SJSA1 (cell line): ENCODE data around the gene LIPM. TPM values are rescaled to one million over a fixed set of nuclear protein-coding genes. Genes with fewer than 3 reads are reported as not detected.

ENCODE experiments used
- DNase-seq, 2 experiments: peaks; one replicate each; pipeline ENCODE4 v3.0.0-alpha.2; 2015 to 2020; ENCODE audit warnings: low spot score in 2 of 2, low read depth in 1 of 2
- H3K27ac ChIP-seq: fragments of 250-450 bp; sonication (Bioruptor Pico); 2 replicates; pipeline ENCODE4 v1.5.1; 2020; ENCODE audit warnings: mild to moderate bottlenecking, moderate library complexity
- H3K27me3 ChIP-seq: fragments of 250-450 bp; sonication (Bioruptor Pico); replicated peaks from 2 replicates; pipeline ENCODE4 v1.5.1; 2020; ENCODE audit warnings: mild to moderate bottlenecking, moderate library complexity
- H3K36me3 ChIP-seq: fragments of 250-450 bp; sonication (Bioruptor Pico); 2 replicates; pipeline ENCODE4 v1.5.1; 2020; ENCODE audit warnings: mild to moderate bottlenecking
- H3K4me1 ChIP-seq: fragments of 250-450 bp; sonication (Bioruptor Pico); replicated peaks from 2 replicates; pipeline ENCODE4 v1.6.1; 2021; ENCODE audit warnings: mild to moderate bottlenecking
- H3K4me3 ChIP-seq: fragments of 250-450 bp; sonication (Bioruptor Pico); 2 replicates; pipeline ENCODE4 v1.5.1; 2020; ENCODE audit warnings: mild to moderate bottlenecking
- H3K9me3 ChIP-seq: fragments of 250-450 bp; sonication (Bioruptor Pico); replicated peaks from 2 replicates; pipeline ENCODE4 v1.5.1; 2020; ENCODE audit warnings: mild to moderate bottlenecking
- total RNA-seq: library from RNA; depleted of rRNA; stranded (reverse); fragments of >200 nt; shearing (Covaris generic); gene quantifications from 2 replicates; pipeline ENCODE4 v1.2.3, GENCODE V29; 2014; rRNA removed

Gene LIPM
- total RNA-seq, 1 experiment from 2014 or later = not detected

- H3K9me3 ChIP-seq = no peaks in the 10 kb centered on the region
- H3K4me3 ChIP-seq = no peak overlapping the region
- H3K27me3 ChIP-seq = no peaks in the 10 kb centered on the region
- H3K27ac ChIP-seq = no peak overlapping the region
- no peaks in the 10 kb centered on the region for H3K36me3 ChIP-seq
- H3K4me1 ChIP-seq = no peaks in the 10 kb centered on the region
- no peak for DNase-seq
These were observed 58.5 kb downstream of the LIPM start for GRCh38 chr10:88861036-88861435.

DNA sequence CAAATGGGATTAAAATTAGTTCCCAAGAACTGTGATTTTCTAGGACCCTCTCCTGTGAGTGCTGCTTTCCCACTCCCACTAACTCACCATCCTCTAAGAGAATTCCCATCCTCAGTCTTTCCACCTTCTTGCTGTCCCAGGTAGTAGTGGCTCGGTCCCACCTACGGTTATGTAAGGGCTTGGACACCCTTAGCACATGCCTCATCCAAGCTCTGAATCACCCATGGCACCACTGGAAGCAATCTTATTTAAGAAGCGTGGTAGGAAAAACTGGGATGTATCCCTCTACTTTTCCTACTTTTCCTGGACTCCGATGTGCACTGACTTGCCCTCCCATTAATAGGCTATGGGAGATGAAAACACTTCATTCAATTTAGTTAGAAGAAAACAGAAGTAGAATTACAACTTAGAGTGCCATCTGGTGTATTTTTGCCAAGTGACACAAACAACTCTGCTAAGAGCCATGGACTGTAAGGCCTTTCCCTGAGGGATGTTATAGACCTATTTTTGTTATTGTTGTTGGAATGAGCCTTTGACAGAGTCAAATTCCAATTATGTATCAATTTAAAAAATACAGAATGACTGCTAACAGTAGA lies 62.8 kb downstream of the LIPM start:
- H3K9me3 ChIP-seq = no peaks in the 10 kb centered on the region
- no peak for DNase-seq
- H3K27ac ChIP-seq = no peak overlapping the region
- H3K4me3 ChIP-seq = no peak overlapping the region
- no peaks in the 10 kb centered on the region for H3K36me3 ChIP-seq
- H3K27me3 ChIP-seq = no peaks in the 10 kb centered on the region
- H3K4me1 ChIP-seq = no peaks in the 10 kb centered on the region

- no peak for DNase-seq
- no peaks in the 10 kb centered on the region for H3K9me3 ChIP-seq
- no peak overlapping the region for H3K27ac ChIP-seq
- no peak overlapping the region for H3K4me3 ChIP-seq
- no peaks in the 10 kb centered on the region for H3K36me3 ChIP-seq
- H3K27me3 ChIP-seq = no peaks in the 10 kb centered on the region
- H3K4me1 ChIP-seq = no peaks in the 10 kb centered on the region
These were observed 63.9 kb downstream of the LIPM start for GRCh38 chr10:88866454-88866853.

GRCh38 chr10:88870089-88870488 lies 67.6 kb downstream of the LIPM start:
- Histone ChIP-seq H3K4me3 (no peak overlapping the region), H3K9me3 (no peaks in the 10 kb centered on the region), H3K36me3 (no peaks in the 10 kb centered on the region), H3K27me3 (no peaks in the 10 kb centered on the region), H3K4me1 (no peaks in the 10 kb centered on the region), H3K27ac (no peak overlapping the region)
- no peak for DNase-seq

Other genes with a start within 250 kb of the LIPM start
- not detected in 2 replicates for gene RNLS, start 219.4 kb upstream of the LIPM start, total RNA-seq
- gene LIPJ, start 216.0 kb upstream of the LIPM start, total RNA-seq = not detected in 2 replicates
- gene LIPF, start 138.3 kb upstream of the LIPM start, total RNA-seq = not detected in 2 replicates
- not detected in 2 replicates for gene LIPK, start 96.5 kb upstream of the LIPM start, total RNA-seq
- not detected in 2 replicates for gene LIPN, start 42.7 kb upstream of the LIPM start, total RNA-seq
- not detected in 2 replicates for gene ANKRD22, start 49.1 kb downstream of the LIPM start, total RNA-seq
- gene STAMBPL1, start 77.5 kb downstream of the LIPM start, total RNA-seq = 12.9 and 17.1 TPM in 2 replicates
- gene ACTA2, start 150.0 kb downstream of the LIPM start, total RNA-seq = 1,885 and 2,012 TPM in 2 replicates
- 20.6 and 25.6 TPM in 2 replicates for gene FAS, start 188.1 kb downstream of the LIPM start, total RNA-seq